ENCODE results near the gene IL17RA.

Gene IL17RA

GRCh38 chr22:17047656-17048055 lies 37.1 kb upstream of the IL17RA start:
- DNase-seq (ENCODE audit: low read depth, low spot score), result no peak
- no peak for TF ChIP-seq CTCF (IDR thresholded peaks at IDR 0.05; ENCODE audit: low read depth, low read length)
- H3K4me3 ChIP-seq (ENCODE audit: low read depth, low read length), result no peak overlapping the region
- in situ Hi-C loops (cut with HindIII; ENCODE audit: low sequenced_read_pairs), result no loop called here

GRCh38 chr22:17056058-17056457 lies 28.7 kb upstream of the IL17RA start:
- no peak for TF ChIP-seq CTCF (IDR thresholded peaks at IDR 0.05; ENCODE audit: low read depth, low read length)
- no peak overlapping the region for H3K4me3 ChIP-seq (ENCODE audit: low read depth, low read length)
- no peak for DNase-seq (ENCODE audit: low read depth, low spot score)
- in situ Hi-C loops (cut with HindIII; ENCODE audit: low sequenced_read_pairs), result no loop called here

- DNase-seq (ENCODE audit: low read depth, low spot score), result no peak
- H3K4me3 ChIP-seq (ENCODE audit: low read depth, low read length), result no peak overlapping the region
- in situ Hi-C loops (cut with HindIII; ENCODE audit: low sequenced_read_pairs), result no loop called here
- no peak for TF ChIP-seq CTCF (IDR thresholded peaks at IDR 0.05; ENCODE audit: low read depth, low read length)
These were observed 28.0 kb upstream of the IL17RA start for GRCh38 chr22:17056807-17057206.

GRCh38 chr22:17057959-17058814 lies 26.6 kb upstream of the IL17RA start:
- H3K4me3 ChIP-seq (ENCODE audit: low read depth, low read length), result no peak overlapping the region
- TF ChIP-seq CTCF (IDR thresholded peaks at IDR 0.05; ENCODE audit: low read depth, low read length), result peak; percentile 99
- in situ Hi-C loops (cut with HindIII; ENCODE audit: low sequenced_read_pairs), result no loop called here
- peak; percentile 52 for DNase-seq (ENCODE audit: low read depth, low spot score)

- in situ Hi-C loops (cut with HindIII; ENCODE audit: low sequenced_read_pairs), result no loop called here
- H3K4me3 ChIP-seq (ENCODE audit: low read depth, low read length), result no peak overlapping the region
- no peak for TF ChIP-seq CTCF (IDR thresholded peaks at IDR 0.05; ENCODE audit: low read depth, low read length)
- no peak for DNase-seq (ENCODE audit: low read depth, low spot score)
These were observed 24.7 kb upstream of the IL17RA start for GRCh38 chr22:17060126-17060525.

- no peak for TF ChIP-seq CTCF (IDR thresholded peaks at IDR 0.05; ENCODE audit: low read depth, low read length)
- in situ Hi-C loops (cut with HindIII; ENCODE audit: low sequenced_read_pairs), result no loop called here
- no peak overlapping the region for H3K4me3 ChIP-seq (ENCODE audit: low read depth, low read length)
- DNase-seq (ENCODE audit: low read depth, low spot score), result no peak
These were observed 21.2 kb upstream of the IL17RA start for GRCh38 chr22:17063411-17064106.

Data from astrocyte of the spinal cord (primary cell).